ENCODE data around the gene POP4.

GRCh38 chr19:29606420-29606747 is 301 bp downstream of the POP4 start:
- no peak for TF ChIP-seq ZBTB8A (IDR thresholded peaks at IDR 0.05; ENCODE audit: partially characterized antibody)
- no peak for TF ChIP-seq RNF2 (IDR thresholded peaks at IDR 0.05)
- TF ChIP-seq POLR2A (conservative IDR thresholded peaks at IDR 0.05): no peak
- TF ChIP-seq, protein P1, sequence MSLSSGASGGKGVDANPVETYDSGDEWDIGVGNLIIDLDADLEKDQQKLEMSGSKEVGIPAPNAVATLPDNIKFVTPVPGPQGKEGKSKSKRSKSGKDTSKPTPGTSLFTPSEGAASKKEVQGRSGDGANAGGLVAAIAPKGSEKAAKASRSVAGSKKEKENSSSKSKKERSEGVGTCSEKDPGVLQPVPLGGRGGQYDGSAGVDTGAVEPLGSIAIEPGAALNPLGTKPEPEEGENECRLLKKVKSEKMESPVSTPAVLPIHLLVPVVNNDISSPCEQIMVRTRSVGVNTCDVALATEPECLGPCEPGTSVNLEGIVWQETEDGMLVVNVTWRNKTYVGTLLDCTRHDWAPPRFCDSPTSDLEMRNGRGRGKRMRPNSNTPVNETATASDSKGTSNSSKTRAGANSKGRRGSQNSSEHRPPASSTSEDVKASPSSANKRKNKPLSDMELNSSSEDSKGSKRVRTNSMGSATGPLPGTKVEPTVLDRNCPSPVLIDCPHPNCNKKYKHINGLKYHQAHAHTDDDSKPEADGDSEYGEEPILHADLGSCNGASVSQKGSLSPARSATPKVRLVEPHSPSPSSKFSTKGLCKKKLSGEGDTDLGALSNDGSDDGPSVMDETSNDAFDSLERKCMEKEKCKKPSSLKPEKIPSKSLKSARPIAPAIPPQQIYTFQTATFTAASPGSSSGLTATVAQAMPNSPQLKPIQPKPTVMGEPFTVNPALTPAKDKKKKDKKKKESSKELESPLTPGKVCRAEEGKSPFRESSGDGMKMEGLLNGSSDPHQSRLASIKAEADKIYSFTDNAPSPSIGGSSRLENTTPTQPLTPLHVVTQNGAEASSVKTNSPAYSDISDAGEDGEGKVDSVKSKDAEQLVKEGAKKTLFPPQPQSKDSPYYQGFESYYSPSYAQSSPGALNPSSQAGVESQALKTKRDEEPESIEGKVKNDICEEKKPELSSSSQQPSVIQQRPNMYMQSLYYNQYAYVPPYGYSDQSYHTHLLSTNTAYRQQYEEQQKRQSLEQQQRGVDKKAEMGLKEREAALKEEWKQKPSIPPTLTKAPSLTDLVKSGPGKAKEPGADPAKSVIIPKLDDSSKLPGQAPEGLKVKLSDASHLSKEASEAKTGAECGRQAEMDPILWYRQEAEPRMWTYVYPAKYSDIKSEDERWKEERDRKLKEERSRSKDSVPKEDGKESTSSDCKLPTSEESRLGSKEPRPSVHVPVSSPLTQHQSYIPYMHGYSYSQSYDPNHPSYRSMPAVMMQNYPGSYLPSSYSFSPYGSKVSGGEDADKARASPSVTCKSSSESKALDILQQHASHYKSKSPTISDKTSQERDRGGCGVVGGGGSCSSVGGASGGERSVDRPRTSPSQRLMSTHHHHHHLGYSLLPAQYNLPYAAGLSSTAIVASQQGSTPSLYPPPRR (CRISPR knock-in tag; IDR thresholded peaks at IDR 0.05; ENCODE audit: borderline replicate concordance): no peak
- TF ChIP-seq ZFP1 (CRISPR knock-in tag; IDR thresholded peaks at IDR 0.05): no peak

Measured in K562 (cell line).